ENCODE results near the gene SPECC1. TPM values are rescaled to one million over a fixed set of nuclear protein-coding genes. Genes with fewer than 3 reads are reported as not detected.

Gene SPECC1
- total RNA-seq, 1 donor from 2014 or later, result 7.5 TPM

- Mint-ChIP-seq H3K27me3 (peaks cover 2% of the 10 kb centered on the region), H3K27ac (no peak overlapping the region), H3K36me3 (ENCODE audit: low read depth) (no peaks in the 10 kb centered on the region), H3K9me3 (no peaks in the 10 kb centered on the region), H3K4me3 (no peak overlapping the region), H3K4me1 (no peaks in the 10 kb centered on the region)
- ChIA-PET POLR2A (no interaction called here), CTCF (no interaction called here)
- intact Hi-C loops (cut with micrococcal nuclease), result no loop called here
- ATAC-seq (ENCODE audit: low read depth), result no peak
- no peak for TF ChIP-seq CTCF (IDR thresholded peaks at IDR 0.05)
- no peak for DNase-seq
Measured at GRCh38 chr17:20143740-20144139, 134.6 kb downstream of the SPECC1 start.

- POLR2A ChIA-PET, result no interaction called here
- Mint-ChIP-seq H3K4me1 (no peaks in the 10 kb centered on the region), H3K9me3 (no peaks in the 10 kb centered on the region), H3K4me3 (no peak overlapping the region), H3K36me3 (ENCODE audit: low read depth) (no peaks in the 10 kb centered on the region), H3K27ac (no peak overlapping the region), H3K27me3 (peaks cover 2% of the 10 kb centered on the region)
- ATAC-seq (ENCODE audit: low read depth), result no peak
- intact Hi-C loops (cut with micrococcal nuclease), result no loop called here
- no peak for TF ChIP-seq CTCF (IDR thresholded peaks at IDR 0.05)
- no peak for DNase-seq
- CTCF ChIA-PET, result no interaction called here
Measured at GRCh38 chr17:20145567-20145966, 136.4 kb downstream of the SPECC1 start.

- Mint-ChIP-seq H3K4me3 (no peak overlapping the region), H3K4me1 (no peaks in the 10 kb centered on the region), H3K36me3 (ENCODE audit: low read depth) (no peaks in the 10 kb centered on the region), H3K27ac (no peak overlapping the region), H3K27me3 (no peaks in the 10 kb centered on the region), H3K9me3 (no peaks in the 10 kb centered on the region)
- DNase-seq (no peak), ATAC-seq (ENCODE audit: low read depth) (no peak)
- intact Hi-C loops (cut with micrococcal nuclease), result no loop called here
- ChIA-PET CTCF (no interaction called here), POLR2A (interaction anchor here (0.6 kb wide), 1 partner anchor 1560 kb away, joined by 9 read pairs; no protein-coding TSS in a partner anchor)
- TF ChIP-seq CTCF (IDR thresholded peaks at IDR 0.05), result no peak
Measured at GRCh38 chr17:20149251-20149650, 140.1 kb downstream of the SPECC1 start.

- Mint-ChIP-seq H3K36me3 (ENCODE audit: low read depth) (no peaks in the 10 kb centered on the region), H3K27me3 (no peaks in the 10 kb centered on the region), H3K4me3 (no peak overlapping the region), H3K27ac (no peak overlapping the region), H3K4me1 (no peaks in the 10 kb centered on the region), H3K9me3 (no peaks in the 10 kb centered on the region)
- no peak for TF ChIP-seq CTCF (IDR thresholded peaks at IDR 0.05)
- DNase-seq, result no peak
- no peak for ATAC-seq (ENCODE audit: low read depth)
- intact Hi-C loops (cut with micrococcal nuclease), result no loop called here
- POLR2A ChIA-PET, result no interaction called here
- CTCF ChIA-PET, result no interaction called here
Measured at GRCh38 chr17:20151174-20151573, 142.0 kb downstream of the SPECC1 start.

GRCh38 chr17:20153231-20153630 lies 144.1 kb downstream of the SPECC1 start:
- DNase-seq, result no peak
- ATAC-seq (ENCODE audit: low read depth), result no peak
- H3K27ac Mint-ChIP-seq, result no peak overlapping the region
- POLR2A ChIA-PET, result no interaction called here
- peaks cover 6% of the 10 kb centered on the region for H3K4me1 Mint-ChIP-seq
- intact Hi-C loops (cut with micrococcal nuclease), result no loop called here
- CTCF ChIA-PET, result interaction anchor here (1.0 kb wide), 1 partner anchor 33 kb away, joined by 3 read pairs; no protein-coding TSS in a partner anchor
- H3K9me3 Mint-ChIP-seq, result no peaks in the 10 kb centered on the region
- TF ChIP-seq CTCF (IDR thresholded peaks at IDR 0.05), result no peak
- H3K27me3 Mint-ChIP-seq, result no peaks in the 10 kb centered on the region
- H3K4me3 Mint-ChIP-seq, result no peak overlapping the region
- H3K36me3 Mint-ChIP-seq (ENCODE audit: low read depth), result no peaks in the 10 kb centered on the region

All from activated B cell treated with CpG ODN at 0.5 μM for 24 hours (primary cell).